PC-3 (cell line): ENCODE data around the gene ITGA8. TPM values are rescaled to one million over a fixed set of nuclear protein-coding genes. Genes with fewer than 3 reads are reported as not detected.
"Not testable (repeated sequence)": the region's sequence is repeated elsewhere in the genome, so short reads cannot be mapped to it uniquely, and the experiment has no call there.

Experiments used
- ATAC-seq: fragments of 200-7000 bp; cut with Tn5 transposase; 2 replicates; pipeline ENCODE4 v1.9.1; 2020; ENCODE audit warnings: mild to moderate bottlenecking, moderate library complexity
- BruUV-seq: library from RNA; stranded (reverse); fragments of 400-500 nt; replicated peaks from 2 replicates; lab custom pipeline; 2021; lab: Mats Ljungman, UMichigan
- CTCF ChIA-PET: fragments of 300-600 bp; sonication (Branson Sonifier 250); formaldehyde crosslinking; loops from one replicate; lab custom pipeline; 2022; ENCODE audit warnings: antibody characterized with exemption; lab: Charles Lee
- POLR2A ChIA-PET: fragments of 300-600 bp; sonication (Branson Sonifier 250); formaldehyde crosslinking; loops from one replicate; lab custom pipeline; 2022; ENCODE audit warnings: antibody characterized with exemption; ENCODE audit not compliant: unreplicated experiment; lab: Charles Lee
- DNase-seq: peaks from one replicate; pipeline ENCODE4 v3.0.0-alpha.2; 2015
- H2AFZ ChIP-seq: fragments of 300-600 bp; sonication (generic); 2 replicates; pipeline ENCODE4 v1.6.0; 2016; ENCODE audit warnings: antibody characterized with exemption, low read length
- H3F3A ChIP-seq: fragments of 300-600 bp; sonication (generic); one replicate; pipeline ENCODE4 v1.6.0; 2017; ENCODE audit warnings: antibody characterized with exemption, low read length, control low read depth, mild to moderate bottlenecking; ENCODE audit not compliant: unreplicated experiment
- H3K27ac ChIP-seq: fragments of 300-600 bp; sonication (generic); 2 replicates; pipeline ENCODE4 v1.5.1; 2016; ENCODE audit warnings: mild to moderate bottlenecking, low read length
- H3K27me3 ChIP-seq: fragments of 300-600 bp; sonication (generic); 2 replicates; pipeline ENCODE4 v1.6.1; 2016; ENCODE audit warnings: low read length, mixed read lengths
- H3K36me3 ChIP-seq: fragments of 300-600 bp; sonication (generic); 2 replicates; pipeline ENCODE4 v1.6.1; 2016; ENCODE audit warnings: low read depth, mixed run types, low read length, mixed read lengths
- H3K4me1 ChIP-seq: fragments of 300-600 bp; sonication (generic); 2 replicates; pipeline ENCODE4 v1.5.1; 2016; ENCODE audit warnings: low read length; ENCODE audit not compliant: insufficient read depth
- H3K4me2 ChIP-seq: fragments of 300-600 bp; sonication (generic); 2 replicates; pipeline ENCODE4 v1.6.0; 2016; ENCODE audit warnings: low read length
- H3K4me3 ChIP-seq: fragments of 300-600 bp; sonication (generic); 2 replicates; pipeline ENCODE4 v1.5.1; 2016; ENCODE audit warnings: mild to moderate bottlenecking, low read length, mixed read lengths
- H3K79me2 ChIP-seq: fragments of 300-600 bp; sonication (generic); 2 replicates; pipeline ENCODE4 v1.6.1; 2017; ENCODE audit warnings: low read length, mixed read lengths
- H3K9ac ChIP-seq: fragments of 300-600 bp; sonication (generic); 2 replicates; pipeline ENCODE4 v1.6.0; 2016; ENCODE audit warnings: mild to moderate bottlenecking, low read length
- H3K9me2 ChIP-seq: fragments of 300-600 bp; sonication (generic); replicated peaks from 2 replicates; pipeline ENCODE4 v1.6.1; 2016; ENCODE audit warnings: mixed run types, low read length, mixed read lengths
- H3K9me3 ChIP-seq: fragments of 300-600 bp; sonication (generic); 2 replicates; pipeline ENCODE4 v1.6.1; 2016; ENCODE audit warnings: low read length, mixed read lengths
- H4K20me1 ChIP-seq: fragments of 300-600 bp; sonication (generic); 2 replicates; pipeline ENCODE4 v1.6.1; 2016; ENCODE audit warnings: low read length, mixed read lengths
- EZH2 ChIP-seq: fragments of 300-600 bp; sonication (generic); IDR thresholded peaks from one replicate; pipeline ENCODE4 v1.6.1; 2017; ENCODE audit warnings: antibody characterized with exemption, mild to moderate bottlenecking, low read length; ENCODE audit not compliant: unreplicated experiment
- EZH2phosphoT487 ChIP-seq: fragments of 300-600 bp; sonication (generic); IDR thresholded peaks from 2 replicates; pipeline ENCODE4 v1.6.1; 2018; ENCODE audit warnings: mild to moderate bottlenecking, antibody characterized with exemption, low read length, borderline replicate concordance
- intact Hi-C: fragments of 100-400 bp; cut with micrococcal nuclease; formaldehyde crosslinking; loops from 2 replicates; pipeline ENCODE4 v1.9.0; 2023
- total RNA-seq: library from RNA; depleted of rRNA; stranded (reverse); fragments of >200 nt; gene quantifications from 2 replicates; pipeline ENCODE4 v1.2.3, GENCODE V29; 2014
- TF ChIP-seq, protein P1 (sequence below): fragments of 300-600 bp; sonication (generic); conservative IDR thresholded peaks from 2 replicates; pipeline ENCODE4 v1.5.1; 2017; ENCODE audit warnings: antibody characterized with exemption, low read depth, mild to moderate bottlenecking, low read length

Gene ITGA8
- total RNA-seq, 1 experiment from 2014 or later: not detected

DNA sequence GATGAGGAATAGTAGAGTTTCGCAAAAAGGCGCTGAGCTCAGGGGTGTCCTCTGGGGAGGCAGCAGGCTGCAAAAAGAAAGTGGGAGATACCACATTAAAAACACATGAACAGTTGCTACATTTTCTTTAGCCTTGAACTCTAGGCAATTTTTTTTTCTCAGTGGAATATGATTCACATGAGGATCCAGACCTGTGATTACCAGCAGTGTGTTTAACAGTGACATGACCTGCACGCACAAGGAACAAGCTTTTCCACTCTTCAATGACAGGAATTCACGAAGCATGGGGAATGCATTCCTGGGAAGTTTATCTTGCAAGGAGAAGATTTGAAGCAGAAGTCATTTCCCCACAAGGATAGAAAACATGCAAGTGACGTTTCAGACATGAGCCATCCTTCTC lies 161.6 kb downstream of the ITGA8 start:
- Histone ChIP-seq H3K9me2 (no peaks in the 10 kb centered on the region), H3K4me2 (no peak overlapping the region), H3K27ac (no peak overlapping the region), H3K36me3 (no peaks in the 10 kb centered on the region), H3K9ac (no peak overlapping the region), H4K20me1 (no peaks in the 10 kb centered on the region), H3K4me1 (no peaks in the 10 kb centered on the region), H3K27me3 (no peaks in the 10 kb centered on the region; the same call in 1 of the 2 replicates), H3K79me2 (no peaks in the 10 kb centered on the region), H3K9me3 (no peaks in the 10 kb centered on the region), H2AFZ (no peak overlapping the region), H3F3A (no peaks in the 10 kb centered on the region), H3K4me3 (no peak overlapping the region)
- no TSS peak for BruUV-seq
- TF ChIP-seq, protein P1, sequence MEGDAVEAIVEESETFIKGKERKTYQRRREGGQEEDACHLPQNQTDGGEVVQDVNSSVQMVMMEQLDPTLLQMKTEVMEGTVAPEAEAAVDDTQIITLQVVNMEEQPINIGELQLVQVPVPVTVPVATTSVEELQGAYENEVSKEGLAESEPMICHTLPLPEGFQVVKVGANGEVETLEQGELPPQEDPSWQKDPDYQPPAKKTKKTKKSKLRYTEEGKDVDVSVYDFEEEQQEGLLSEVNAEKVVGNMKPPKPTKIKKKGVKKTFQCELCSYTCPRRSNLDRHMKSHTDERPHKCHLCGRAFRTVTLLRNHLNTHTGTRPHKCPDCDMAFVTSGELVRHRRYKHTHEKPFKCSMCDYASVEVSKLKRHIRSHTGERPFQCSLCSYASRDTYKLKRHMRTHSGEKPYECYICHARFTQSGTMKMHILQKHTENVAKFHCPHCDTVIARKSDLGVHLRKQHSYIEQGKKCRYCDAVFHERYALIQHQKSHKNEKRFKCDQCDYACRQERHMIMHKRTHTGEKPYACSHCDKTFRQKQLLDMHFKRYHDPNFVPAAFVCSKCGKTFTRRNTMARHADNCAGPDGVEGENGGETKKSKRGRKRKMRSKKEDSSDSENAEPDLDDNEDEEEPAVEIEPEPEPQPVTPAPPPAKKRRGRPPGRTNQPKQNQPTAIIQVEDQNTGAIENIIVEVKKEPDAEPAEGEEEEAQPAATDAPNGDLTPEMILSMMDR: no peak
- TF ChIP-seq EZH2 (no peak), EZH2phosphoT487 (no peak)
- ATAC-seq (no peak), DNase-seq (no peak)
- intact Hi-C loops: no loop called here
- ChIA-PET CTCF (no interaction called here), POLR2A (no interaction called here)

DNA sequence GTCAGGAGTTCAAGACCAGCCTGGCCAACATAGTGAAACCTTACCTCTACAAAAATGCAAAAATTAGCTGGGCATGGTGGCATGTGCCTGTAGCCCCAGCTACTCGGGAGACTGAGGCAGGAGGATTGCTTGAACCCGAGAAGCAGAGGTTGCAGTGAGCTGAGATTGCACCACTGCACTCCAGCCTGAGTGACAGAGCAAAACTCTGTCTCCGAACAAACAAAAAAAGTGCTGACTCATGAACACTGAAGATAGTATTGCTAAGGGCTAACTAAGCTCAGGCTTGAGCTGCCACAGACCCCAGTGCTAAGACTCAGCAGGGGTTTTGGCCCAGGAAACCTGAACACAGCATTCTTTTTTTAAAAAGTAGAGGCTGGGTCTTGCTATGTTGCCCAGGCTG lies 162.6 kb downstream of the ITGA8 start:
- H3F3A ChIP-seq, H3K9ac ChIP-seq, H2AFZ ChIP-seq, BruUV-seq, H3K27ac ChIP-seq, CTCF ChIA-PET, H3K36me3 ChIP-seq, H3K4me2 ChIP-seq, intact Hi-C loops, H3K9me2 ChIP-seq, H3K4me3 ChIP-seq, POLR2A ChIA-PET, H4K20me1 ChIP-seq, H3K27me3 ChIP-seq, DNase-seq, H3K9me3 ChIP-seq, H3K79me2 ChIP-seq, H3K4me1 ChIP-seq, ATAC-seq: not testable (repeated sequence)

DNA sequence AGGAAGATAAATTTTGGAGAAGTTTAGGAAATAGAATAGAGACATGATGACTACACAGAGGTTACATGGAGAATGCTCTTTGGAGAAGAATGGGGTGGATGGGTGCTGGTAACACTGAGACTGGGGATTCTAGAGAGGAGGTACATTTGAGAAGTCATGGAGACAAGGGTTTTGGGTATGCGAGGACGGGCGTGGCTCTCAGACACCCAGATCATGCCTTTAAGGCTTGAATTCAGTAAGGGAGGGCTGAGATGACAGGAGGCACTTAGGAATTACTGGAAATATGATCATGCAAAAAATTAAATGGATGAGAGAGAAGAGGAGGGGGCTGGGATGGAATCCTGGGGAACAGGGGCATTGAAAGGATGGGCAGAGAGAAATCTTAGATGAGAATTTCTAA lies 168.8 kb downstream of the ITGA8 start:
- no TSS peak for BruUV-seq
- Histone ChIP-seq H2AFZ (no peak overlapping the region), H3K9me3 (no peaks in the 10 kb centered on the region), H3K4me1 (no peaks in the 10 kb centered on the region), H3K79me2 (no peaks in the 10 kb centered on the region), H3F3A (no peaks in the 10 kb centered on the region), H3K27me3 (no peaks in the 10 kb centered on the region), H3K9me2 (no peaks in the 10 kb centered on the region), H3K27ac (no peak overlapping the region), H3K36me3 (no peaks in the 10 kb centered on the region), H4K20me1 (no peaks in the 10 kb centered on the region), H3K4me2 (no peak overlapping the region), H3K9ac (no peak overlapping the region), H3K4me3 (no peak overlapping the region)
- CTCF ChIA-PET: no interaction called here
- POLR2A ChIA-PET: no interaction called here
- ATAC-seq (no peak), DNase-seq (no peak)
- TF ChIP-seq EZH2 (no peak), EZH2phosphoT487 (no peak)
- TF ChIP-seq, protein P1: no peak
- intact Hi-C loops: no loop called here
